Ammon's horn (tissue), 1 donor: ENCODE data around the gene TLR1.
"Not testable (repeated sequence)": the region's sequence is repeated elsewhere in the genome, so short reads cannot be mapped to it uniquely, and the experiment has no call there.

Source experiments
- DNase-seq: peaks from one replicate; pipeline ENCODE4 v3.0.0-alpha.2; 2016; ENCODE audit warnings: low spot score

Gene TLR1

DNA sequence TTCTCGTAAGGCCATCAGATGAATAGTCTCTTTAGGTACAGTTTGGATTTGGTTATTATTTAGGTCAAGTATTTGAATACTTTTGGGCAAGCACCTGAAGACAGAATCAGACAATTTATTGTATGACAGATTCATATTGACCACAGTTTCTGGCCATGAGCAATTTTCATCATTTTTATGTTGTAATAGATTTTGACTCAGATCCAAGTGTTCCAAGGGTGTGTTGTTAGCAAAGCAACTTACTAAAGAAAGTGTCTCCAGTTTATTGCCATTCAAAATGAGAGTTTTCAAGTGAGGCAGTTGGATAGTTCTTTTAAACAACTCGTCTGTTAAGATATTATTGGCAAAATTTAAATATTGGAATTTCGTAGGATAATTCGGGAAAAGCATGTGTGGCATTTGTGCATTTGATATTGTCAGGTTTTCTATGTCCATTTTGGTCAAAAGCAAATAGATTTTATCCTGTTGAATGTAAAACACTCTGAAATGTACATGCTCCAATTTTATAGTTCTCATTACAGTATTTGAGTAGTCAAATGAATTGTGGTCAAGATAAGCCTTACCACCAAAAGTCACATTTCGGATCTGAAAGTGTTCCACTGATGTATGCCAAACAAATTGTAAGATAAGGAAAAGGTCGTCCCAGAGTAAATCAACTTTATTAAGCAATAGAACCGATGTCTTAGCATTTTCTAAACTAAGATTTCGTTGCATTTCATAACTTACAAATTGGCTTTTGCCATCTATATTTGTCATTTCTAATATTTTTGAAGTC lies 30.2 kb downstream of the TLR1 start:
- DNase-seq = no peak

DNA sequence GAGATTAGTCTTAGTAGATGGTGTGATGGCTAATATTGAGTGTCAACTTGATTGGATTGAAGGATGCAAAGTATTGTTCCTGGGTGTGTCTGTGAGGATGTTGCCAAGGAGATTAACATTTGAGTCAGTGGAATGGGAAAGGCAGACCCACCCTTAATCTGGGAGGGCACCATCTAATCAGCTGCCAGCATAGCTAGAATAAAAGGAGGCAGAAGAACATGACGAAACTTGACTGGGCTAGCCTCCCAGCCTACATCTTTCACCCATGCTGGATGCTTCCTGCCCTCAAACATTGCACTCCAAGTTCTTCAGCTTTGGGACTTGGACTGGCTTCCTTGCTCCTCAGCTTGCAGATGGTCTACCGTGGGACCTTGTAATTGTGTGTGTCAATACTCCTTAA lies 34.3 kb downstream of the TLR1 start:
- DNase-seq = not testable (repeated sequence)

GRCh38 chr4:38769857-38770256 lies 34.7 kb downstream of the TLR1 start:
- no peak for DNase-seq

- DNase-seq = no peak
Measured at GRCh38 chr4:38769441-38769840, 35.1 kb downstream of the TLR1 start.

DNA sequence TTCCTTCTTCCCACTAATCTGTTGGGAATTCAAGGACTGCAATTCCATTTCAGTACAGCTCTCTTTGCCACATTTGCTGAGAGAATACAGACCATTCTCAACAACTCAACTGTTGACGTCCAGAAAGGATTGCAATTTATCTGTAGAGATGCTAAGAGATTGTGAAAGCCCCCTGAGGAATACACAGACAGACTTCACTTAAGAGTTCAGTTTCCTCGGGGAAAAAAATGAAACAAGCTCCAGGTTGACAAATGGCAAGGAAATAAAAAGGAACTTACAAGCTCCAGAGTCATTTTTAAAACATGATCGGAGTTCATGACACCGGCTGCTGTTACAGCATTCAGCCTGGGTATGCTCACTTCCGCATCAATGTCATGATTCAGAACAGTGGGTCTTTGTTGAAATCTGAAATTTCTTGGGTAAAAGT lies 35.6 kb downstream of the TLR1 start:
- no peak for DNase-seq

DNA sequence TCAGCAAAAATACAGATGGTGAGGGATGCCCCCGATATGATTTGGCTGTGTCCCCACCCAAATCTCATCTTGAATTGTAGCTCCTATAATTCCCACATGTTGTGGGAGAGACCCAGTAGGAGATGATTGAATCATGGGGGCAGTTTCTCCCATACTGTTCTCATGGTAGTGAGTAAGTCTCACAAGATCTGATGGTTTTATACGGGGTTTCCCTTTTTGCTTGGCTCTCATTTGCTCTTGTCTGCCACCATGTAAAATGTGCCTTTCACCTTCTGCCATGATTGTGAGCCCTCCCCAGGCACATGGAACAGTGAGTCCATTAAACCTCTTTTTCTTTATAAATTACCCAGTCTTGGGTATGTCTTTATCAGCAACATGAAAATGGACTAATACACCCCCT lies 37.7 kb downstream of the TLR1 start:
- not testable (repeated sequence) for DNase-seq

DNA sequence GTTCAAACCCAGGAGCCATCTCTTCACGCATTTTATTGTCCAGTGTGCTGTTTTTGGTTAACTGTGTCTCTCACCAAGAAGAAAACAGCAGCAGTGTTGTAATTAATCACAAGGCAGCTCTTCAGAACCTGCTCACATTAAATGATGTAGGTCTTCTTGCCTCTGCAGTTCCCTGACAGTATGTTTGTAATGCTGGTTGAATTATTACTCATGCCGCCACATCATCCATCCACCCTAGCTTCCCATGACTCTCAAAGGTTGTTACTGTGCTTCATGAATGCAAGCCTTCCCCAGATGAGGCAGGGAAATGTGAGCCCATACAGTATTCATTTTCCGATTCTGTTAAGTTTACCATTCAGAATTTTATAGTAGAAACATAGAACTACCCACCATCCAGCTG lies 39.2 kb downstream of the TLR1 start:
- no peak for DNase-seq

GRCh38 chr4:38764277-38764676 lies 40.3 kb downstream of the TLR1 start:
- no peak for DNase-seq

- DNase-seq = no peak
Measured at GRCh38 chr4:38762560-38762959, 42.0 kb downstream of the TLR1 start.

DNA sequence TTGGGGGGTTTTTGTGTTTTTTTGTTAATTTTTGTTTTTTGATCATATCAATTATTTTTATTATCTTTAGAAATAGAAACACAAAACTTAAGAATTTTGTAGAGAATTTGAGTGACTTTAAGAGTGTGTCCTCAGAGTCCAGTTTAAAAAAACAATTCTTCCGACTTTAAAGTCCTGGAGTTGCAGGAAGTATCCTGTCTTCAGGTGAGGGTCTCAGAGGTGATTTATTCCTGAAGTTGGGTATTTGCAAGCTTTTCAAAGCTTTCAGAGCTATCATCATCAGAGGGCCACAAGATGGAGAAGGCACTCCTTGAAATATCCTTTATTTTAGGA lies 44.8 kb downstream of the TLR1 start:
- DNase-seq = no peak

DNA sequence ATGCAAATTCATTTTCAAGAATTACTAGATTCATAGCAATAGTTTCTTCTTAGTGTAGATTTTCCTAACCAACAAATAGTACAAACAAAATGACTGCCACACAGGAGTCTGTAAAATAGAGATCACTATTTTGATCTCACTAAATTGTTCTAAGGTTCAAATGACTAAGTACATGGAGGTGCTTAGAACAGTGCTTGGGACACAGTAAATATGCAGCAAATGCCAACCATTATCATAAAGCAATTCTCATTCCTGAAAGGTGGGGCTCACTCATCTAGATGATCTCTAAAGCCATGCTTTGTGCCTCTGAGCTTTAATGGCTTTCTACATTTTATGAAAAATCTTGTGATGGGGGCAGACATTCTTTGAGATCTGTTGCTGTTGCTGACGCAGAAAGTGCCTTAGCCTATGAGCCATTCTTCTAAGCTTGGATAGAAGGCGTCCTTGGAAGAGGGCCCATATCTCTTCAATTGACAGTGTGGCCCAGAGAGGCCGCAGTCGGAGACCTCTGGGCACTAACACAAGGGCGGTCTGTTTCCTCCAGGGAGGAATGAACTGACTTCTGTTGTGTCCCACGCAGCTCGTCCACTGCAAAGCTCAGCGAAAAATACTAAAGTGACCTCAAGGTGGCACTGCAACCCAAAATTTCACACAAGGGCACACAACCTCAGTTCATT lies 45.3 kb downstream of the TLR1 start:
- peak; percentile 97 for DNase-seq

- no peak for DNase-seq
Measured at GRCh38 chr4:38757945-38758600, 46.5 kb downstream of the TLR1 start.

DNA sequence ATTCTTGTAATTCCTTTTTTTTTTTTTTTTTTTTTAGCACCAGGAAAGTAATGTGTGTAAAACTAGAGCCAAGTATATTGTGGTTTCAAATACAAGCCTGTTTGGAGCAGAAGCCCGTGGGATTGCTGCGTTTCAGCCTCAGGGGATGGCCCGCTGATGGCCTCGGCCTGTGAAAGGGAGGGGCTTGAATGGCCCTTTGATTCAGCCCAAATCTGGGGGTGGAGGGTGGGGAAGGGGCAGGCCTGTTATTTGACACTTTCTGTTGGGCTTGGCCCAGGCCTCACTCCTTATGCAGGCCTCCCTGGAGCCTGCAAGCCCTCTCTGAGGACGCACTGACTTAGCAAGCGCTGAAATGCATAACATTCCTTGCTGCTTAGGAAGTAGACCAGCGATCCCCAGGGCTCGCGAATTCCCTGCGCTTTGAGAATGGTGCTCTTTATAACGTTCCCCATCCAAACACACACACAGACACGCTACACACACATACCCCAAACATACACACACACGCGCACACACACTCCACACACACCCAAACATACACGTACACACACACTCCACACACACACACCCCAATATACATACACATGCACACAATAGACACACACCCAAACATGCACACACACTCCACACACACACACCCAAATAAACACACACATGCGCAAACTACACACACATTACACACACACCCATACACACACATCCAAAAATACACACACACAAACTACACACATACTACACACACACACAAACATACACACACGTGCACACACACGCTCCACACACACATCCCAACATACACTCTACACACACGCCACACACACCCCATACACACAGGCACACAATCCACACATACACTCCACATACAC lies 51.4 kb downstream of the TLR1 start:
- peak; percentile 68 for DNase-seq

GRCh38 chr4:38752372-38752940 lies 52.1 kb downstream of the TLR1 start:
- no peak for DNase-seq

DNA sequence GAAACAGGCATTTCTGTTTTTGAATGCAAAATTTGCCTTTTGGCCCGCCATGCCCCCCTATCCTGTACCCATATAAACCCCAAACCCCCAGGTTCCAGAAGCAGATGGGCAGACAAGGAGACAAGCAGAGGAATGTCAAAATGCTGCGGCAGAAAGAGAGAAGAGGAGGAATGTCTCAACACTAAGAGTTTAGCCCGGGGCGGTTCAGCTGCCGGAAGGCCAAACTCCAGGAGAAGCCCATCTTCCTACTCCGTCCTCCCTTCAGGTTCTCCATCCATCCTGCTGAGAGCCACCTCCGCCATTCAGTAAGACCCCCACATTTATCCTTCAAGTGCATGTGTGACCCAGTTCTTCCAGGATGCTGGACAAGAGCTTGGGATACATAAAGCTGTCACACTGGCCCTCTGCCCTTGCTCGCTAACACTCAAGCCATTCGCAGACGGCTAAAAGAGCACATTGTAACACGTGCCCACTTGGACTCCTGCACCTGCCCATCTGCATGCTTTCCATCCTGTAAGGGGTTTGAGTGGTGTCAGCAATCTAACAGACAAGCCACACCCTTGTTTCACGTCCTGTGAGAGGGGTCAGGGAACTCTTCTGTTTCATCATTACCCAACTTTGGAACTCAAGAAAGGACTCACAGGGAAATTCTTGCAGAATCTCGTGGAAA lies 53.1 kb downstream of the TLR1 start:
- DNase-seq = no peak

- DNase-seq = no peak
Measured at GRCh38 chr4:38749336-38749735, 55.3 kb downstream of the TLR1 start.

DNA sequence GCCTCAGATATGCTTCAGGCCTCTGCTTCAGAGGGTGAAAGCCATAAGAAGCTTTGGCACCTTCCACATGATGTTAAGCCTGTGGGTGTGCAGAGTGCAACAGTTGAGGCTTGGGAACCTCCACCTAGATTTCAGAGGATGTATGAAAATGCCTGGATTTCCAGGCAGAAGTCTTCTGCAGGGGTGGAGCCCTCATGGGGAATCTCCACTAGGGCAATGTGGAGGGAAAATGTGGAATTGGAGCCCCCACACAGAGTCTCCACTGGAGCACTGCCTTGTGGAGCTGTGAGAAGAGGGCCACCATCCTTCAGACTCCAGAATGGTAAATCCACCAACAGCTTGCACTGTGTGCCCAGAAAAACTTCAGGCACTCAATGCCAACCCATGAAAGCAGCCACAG lies 57.0 kb downstream of the TLR1 start:
- DNase-seq = no peak
